GM21529 (cell line): ENCODE results near the gene MAGEC2.

Experiments used
- ATAC-seq: cut with Tn5 transposase; IDR thresholded peaks from one replicate; pipeline ENCODE4 v1.9.1; 2021; ENCODE audit not compliant: unreplicated experiment

Gene MAGEC2, protein sequence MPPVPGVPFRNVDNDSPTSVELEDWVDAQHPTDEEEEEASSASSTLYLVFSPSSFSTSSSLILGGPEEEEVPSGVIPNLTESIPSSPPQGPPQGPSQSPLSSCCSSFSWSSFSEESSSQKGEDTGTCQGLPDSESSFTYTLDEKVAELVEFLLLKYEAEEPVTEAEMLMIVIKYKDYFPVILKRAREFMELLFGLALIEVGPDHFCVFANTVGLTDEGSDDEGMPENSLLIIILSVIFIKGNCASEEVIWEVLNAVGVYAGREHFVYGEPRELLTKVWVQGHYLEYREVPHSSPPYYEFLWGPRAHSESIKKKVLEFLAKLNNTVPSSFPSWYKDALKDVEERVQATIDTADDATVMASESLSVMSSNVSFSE

DNA sequence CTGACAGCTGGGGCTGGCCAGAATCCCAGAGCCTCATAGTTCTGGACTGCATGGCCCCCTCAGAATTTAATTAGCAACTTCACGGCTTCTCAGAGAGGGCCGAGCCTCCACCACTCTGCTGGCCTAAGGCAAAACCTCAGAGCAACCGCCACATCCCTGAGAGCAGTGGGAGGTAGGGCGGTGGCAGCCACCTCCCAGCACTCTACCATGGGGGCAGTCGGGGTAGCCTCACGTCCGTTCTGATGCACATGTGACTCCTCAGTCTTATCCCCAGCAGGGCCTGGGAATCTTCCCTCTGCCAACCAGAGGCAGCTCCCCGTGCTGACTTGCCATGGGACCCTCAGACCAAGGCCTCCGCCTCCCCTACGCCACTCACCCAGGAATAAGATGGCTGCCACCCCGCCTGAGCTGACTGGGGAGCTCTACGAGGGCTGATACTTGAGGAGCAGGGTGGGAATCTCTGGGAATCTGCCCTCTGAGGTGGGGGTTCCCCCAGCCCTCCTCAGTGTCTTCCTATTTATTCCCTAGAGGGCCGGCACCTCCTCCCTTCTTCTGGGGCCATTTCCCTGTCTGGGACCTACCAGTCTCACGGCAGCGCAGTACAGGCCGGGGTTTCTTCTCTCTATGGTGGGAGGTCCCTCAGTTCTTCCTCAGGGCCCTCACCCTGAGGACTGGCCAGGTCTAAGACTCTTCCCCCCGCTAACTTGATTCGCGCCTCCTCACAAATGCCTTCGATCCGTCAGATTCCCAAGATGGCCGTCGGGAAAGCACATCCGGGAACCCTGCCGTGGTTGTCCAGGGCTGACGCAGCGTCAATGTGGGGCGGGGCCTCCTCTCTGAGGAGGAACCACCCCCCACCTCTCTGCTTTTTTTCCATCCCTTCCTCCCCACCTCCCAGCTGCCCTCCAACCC, at the start of gene MAGEC2:
TSS of gene MAGEC2 (minus strand) at position 769 of the 912 bp plus-strand sequence. CDS start 1,303 bp downstream, outside the sequence.
- no peak for ATAC-seq

GRCh38 chrX:142251680-142252079, 46.6 kb upstream of the MAGEC2 start:
- ATAC-seq = no peak

- ATAC-seq = no peak
These were observed 46.1 kb upstream of the MAGEC2 start for GRCh38 chrX:142251202-142251601.

DNA sequence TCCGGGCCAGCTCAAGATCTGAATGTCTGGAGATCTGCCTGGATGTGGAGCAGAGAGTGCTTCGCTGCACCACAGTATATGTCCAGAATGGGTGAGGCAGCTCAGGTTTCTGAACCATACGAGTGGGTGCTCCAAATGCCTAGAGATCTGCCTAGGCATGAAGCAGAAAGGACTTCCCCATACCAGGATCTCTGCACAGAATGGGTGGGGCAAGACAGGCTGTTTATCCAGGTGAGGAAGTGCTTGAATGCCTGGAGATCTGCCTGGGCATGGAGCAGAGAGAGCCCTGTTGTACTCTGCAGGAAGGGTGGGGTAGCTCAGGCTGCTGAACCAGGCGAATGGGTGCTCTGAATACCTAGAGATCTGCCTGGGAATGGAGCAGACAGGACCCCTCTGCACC, 45.4 kb upstream of the MAGEC2 start:
- ATAC-seq = no peak

- ATAC-seq = no peak
These were observed 44.6 kb upstream of the MAGEC2 start for GRCh38 chrX:142249721-142250120.

GRCh38 chrX:142244568-142244967, 39.5 kb upstream of the MAGEC2 start:
- ATAC-seq = no peak

GRCh38 chrX:142238536-142238935, 33.4 kb upstream of the MAGEC2 start:
- no peak for ATAC-seq

DNA sequence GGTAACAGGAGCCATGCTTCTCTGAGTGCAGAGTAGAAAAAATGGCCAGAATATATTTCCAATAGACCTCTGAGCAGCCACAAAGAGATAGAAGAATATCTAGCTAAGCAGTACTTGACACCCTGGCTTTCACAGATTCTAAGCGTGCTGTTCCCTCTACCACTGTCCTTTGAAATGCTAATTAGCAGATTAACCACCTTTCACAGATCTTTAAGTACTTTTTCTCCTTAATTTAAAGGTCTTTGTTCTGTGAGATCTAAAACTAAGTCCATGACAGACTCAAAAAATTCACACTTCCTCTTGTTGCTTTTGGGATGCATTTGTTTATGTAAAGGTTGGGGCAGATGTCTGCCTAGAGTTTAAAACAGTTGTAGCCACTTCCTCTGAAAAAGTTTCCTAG, 28.3 kb upstream of the MAGEC2 start:
- ATAC-seq = no peak

DNA sequence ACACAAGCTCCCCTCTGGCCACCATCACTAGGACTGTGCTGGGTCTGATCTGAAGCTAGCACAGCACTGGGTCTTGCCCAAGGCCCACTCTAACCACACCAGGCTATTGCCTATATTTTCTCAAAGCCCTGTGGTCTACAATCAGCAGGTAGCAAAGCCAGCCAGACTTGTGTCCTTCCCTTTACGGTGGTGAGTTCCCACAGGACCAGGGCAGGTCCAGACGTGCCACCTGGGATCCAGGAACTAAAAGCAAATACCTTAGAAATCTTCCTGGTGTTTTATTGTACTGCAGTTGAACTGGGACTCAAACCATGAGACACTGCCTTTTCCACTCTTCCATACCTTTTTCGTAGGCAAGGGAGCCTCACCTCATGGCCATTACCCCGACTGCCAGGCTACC, 9.0 kb upstream of the MAGEC2 start:
- ATAC-seq = no peak

DNA sequence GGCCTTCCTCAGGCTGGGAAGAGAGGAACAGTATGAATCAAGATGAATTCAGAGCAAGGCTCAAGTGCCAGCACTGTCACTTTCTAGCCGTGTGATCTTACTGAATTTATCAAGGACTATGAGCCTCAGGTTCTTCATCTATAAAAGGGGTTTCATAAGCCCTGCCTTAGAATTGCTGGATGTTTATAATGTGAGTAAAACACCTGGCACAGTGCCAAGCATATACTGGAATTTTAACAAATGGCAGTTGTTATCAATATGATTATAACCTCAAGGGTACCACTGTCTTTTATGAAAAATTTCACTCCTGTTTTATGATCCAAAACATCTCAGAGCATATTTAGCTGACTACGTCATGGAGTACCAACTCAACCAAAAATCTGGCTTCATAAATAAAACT, 4.0 kb downstream of the MAGEC2 start:
- no peak for ATAC-seq

GRCh38 chrX:142186103-142186502, 19.0 kb downstream of the MAGEC2 start:
- ATAC-seq = no peak

DNA sequence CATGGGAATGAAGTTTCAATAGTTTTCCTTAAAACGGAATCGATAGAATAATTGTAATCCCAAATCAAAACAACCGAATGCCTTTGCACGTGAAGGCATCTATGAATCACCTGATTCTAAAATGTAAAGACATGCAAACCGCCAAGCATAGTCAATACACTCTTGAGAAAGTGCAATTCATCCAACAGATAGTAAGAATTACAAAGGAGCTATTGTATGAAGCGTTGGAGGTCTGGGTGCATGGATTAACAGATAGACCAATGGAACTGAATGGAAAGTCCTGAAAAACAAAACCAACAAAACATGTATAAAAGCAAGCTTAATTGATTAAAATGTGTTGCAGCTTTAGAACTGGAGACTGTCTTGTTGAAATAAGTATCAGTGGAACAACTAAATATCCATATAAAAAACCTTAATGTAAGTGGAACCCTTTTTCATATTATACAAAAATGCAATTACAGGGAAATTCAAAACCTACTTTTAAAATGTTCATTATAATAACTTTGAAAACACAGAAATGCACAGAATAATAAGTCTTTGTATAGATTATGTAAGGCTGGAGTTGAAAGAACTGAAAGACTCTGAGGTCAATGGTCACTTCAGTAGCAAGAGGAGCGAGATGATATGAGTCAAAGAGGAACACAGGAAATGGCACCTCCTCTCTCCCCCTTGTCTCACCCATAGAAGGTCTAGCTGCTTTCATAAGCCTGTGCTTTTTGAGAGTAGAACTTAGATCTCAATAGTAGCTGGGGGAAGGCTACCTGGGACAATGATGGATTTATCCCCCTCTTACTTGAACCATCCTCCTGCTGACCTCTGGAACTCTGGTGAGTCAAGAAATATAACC, 20.1 kb downstream of the MAGEC2 start:
- ATAC-seq = no peak

DNA sequence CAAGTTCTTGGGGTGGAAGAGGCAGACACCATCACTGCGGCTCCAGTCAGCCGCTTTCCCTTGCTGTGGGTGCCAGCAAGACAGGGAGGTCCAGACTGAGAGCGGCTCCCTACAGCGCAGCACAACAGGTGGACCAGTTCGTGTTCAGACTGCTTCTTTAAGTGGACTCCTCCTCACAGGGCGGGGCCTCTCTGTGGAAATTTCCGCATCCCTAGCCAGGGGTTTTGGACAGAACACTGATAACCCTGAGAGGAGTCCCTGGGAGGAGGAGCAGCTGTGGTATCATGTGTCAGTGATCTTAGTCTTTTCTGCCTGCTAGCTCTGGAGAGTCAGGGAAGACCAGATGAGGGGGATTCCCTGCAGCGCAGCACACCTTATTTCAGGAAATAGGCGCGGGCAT, 48.5 kb downstream of the MAGEC2 start:
- ATAC-seq = no peak
